DND-41 (cell line): ENCODE results near the gene CIT.

Experiments used
- CTCF ChIP-seq: IDR thresholded peaks from 2 replicates; pipeline ENCODE4 v1.5.1; 2012; ENCODE audit warnings: borderline replicate concordance, low read length, moderate library complexity, mild to moderate bottlenecking; ENCODE audit not compliant: poor library complexity, severe bottlenecking; ENCODE audit errors: extremely low read depth
- EZH2 ChIP-seq: IDR thresholded peaks from 3 replicates; pipeline ENCODE4 v1.6.1; 2012; ENCODE audit warnings: borderline replicate concordance, low read depth, mild to moderate bottlenecking, moderate library complexity, low read length, inconsistent platforms; ENCODE audit not compliant: severe bottlenecking

GRCh38 chr12:119715268-119715620 is 161.9 kb downstream of the CIT start:
- no peak for TF ChIP-seq CTCF
- TF ChIP-seq EZH2 = no peak
